ENCODE data around the gene KDM1B. TPM values are rescaled to one million over a fixed set of nuclear protein-coding genes. Genes with fewer than 3 reads are reported as not detected.

Gene KDM1B
- total RNA-seq, 1 experiment from 2014 or later, result 21.2 TPM

DNA sequence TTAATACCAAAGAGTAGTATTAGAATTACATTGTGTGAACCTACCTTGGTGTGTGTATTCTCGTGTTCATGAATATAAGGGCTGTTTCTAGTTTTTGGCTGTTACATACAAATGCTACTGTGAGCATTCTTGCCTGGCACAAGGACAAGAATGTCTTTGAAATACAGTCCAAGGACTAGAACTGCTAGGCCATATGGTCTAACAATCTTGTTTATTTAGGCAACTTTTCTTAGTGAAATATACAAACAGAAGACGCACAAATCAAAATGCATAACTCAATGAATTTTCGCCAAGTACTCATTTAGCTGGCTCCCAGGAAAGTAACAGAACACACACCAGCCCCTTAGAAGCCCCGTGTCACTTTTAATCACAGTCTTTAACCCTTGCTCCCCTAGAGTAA is 28.5 kb downstream of the KDM1B start:
- TF ChIP-seq, protein P1, sequence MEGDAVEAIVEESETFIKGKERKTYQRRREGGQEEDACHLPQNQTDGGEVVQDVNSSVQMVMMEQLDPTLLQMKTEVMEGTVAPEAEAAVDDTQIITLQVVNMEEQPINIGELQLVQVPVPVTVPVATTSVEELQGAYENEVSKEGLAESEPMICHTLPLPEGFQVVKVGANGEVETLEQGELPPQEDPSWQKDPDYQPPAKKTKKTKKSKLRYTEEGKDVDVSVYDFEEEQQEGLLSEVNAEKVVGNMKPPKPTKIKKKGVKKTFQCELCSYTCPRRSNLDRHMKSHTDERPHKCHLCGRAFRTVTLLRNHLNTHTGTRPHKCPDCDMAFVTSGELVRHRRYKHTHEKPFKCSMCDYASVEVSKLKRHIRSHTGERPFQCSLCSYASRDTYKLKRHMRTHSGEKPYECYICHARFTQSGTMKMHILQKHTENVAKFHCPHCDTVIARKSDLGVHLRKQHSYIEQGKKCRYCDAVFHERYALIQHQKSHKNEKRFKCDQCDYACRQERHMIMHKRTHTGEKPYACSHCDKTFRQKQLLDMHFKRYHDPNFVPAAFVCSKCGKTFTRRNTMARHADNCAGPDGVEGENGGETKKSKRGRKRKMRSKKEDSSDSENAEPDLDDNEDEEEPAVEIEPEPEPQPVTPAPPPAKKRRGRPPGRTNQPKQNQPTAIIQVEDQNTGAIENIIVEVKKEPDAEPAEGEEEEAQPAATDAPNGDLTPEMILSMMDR (IDR thresholded peaks at IDR 0.05; ENCODE audit: unreplicated experiment), result no peak
- no peak for DNase-seq (ENCODE audit: unreplicated experiment)
- no peak overlapping the region for H3K4me3 Mint-ChIP-seq (ENCODE audit: unreplicated experiment)
- H3K36me3 Mint-ChIP-seq (ENCODE audit: insufficient read depth, unreplicated experiment), result peaks cover 23% of the 10 kb centered on the region
- POLR2A ChIA-PET, result no interaction called here
- no TSS peak for BruUV-seq (replicated peaks)
- H3K9me3 Mint-ChIP-seq (ENCODE audit: unreplicated experiment), result no peaks in the 10 kb centered on the region
- CTCF ChIA-PET, result interaction anchor here (0.6 kb wide), 1 partner anchor 275 kb away, joined by 6 read pairs; no protein-coding TSS in a partner anchor
- no peak overlapping the region for H3K27ac Mint-ChIP-seq (ENCODE audit: low read depth, unreplicated experiment)
- no peaks in the 10 kb centered on the region for H3K27me3 Mint-ChIP-seq (ENCODE audit: insufficient read depth, unreplicated experiment)
- intact Hi-C loops (cut with micrococcal nuclease), result no loop called here
- H3K4me1 Mint-ChIP-seq (ENCODE audit: insufficient read depth, unreplicated experiment), result no peaks in the 10 kb centered on the region

DNA sequence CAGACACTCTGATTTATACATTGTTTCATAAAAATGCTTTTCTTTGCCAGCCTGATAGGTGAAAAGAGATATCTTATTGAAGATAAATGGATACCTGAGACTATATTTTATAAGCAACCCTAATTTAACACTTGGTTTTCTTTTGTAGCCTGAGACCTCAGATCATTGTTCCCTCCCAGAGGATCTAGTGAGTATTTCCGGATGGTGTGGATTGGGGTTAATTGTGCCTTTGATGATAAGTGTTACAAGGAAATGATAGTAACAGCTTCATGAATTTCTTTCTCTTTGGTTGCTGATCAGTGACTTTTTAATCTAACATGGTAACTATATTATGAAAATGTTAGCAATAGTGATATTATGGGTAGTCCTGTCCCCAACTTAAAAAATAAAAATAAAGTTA is 30.4 kb downstream of the KDM1B start:
- ChIA-PET POLR2A (interaction anchor here (1.2 kb wide), 1 partner anchor 19 kb away, joined by 3 read pairs; no protein-coding TSS in a partner anchor), CTCF (no interaction called here)
- BruUV-seq (replicated peaks), result no TSS peak
- intact Hi-C loops (cut with micrococcal nuclease), result no loop called here
- TF ChIP-seq, protein P1 (IDR thresholded peaks at IDR 0.05; ENCODE audit: unreplicated experiment), result no peak
- H3K9me3 Mint-ChIP-seq (ENCODE audit: unreplicated experiment), result no peaks in the 10 kb centered on the region
- H3K4me3 Mint-ChIP-seq (ENCODE audit: unreplicated experiment), result no peak overlapping the region
- DNase-seq (ENCODE audit: unreplicated experiment), result no peak
- H3K36me3 Mint-ChIP-seq (ENCODE audit: insufficient read depth, unreplicated experiment), result peaks cover 34% of the 10 kb centered on the region
- H3K4me1 Mint-ChIP-seq (ENCODE audit: insufficient read depth, unreplicated experiment), result no peaks in the 10 kb centered on the region
- H3K27me3 Mint-ChIP-seq (ENCODE audit: insufficient read depth, unreplicated experiment), result no peaks in the 10 kb centered on the region
- H3K27ac Mint-ChIP-seq (ENCODE audit: low read depth, unreplicated experiment), result no peak overlapping the region

DNA sequence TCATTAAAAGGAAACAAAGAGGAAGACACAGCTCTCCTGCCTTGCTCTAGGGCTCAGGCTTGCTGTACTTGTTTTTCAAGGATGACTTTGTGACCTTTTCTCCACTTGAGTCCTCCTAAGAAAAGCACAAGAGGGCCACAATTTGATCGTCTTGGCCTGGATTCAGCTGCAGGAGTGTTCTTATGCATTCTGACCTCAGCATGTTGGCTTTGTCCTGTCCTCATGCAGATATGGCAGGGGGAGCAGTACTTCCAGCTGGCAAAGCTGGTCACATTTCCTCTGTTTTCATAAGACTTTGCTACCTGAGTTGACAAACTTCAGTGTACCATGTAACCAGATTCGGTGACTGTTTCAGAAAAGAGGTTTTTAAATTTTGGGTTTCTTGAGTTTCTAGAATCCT is 30.8 kb downstream of the KDM1B start:
- TF ChIP-seq, protein P1 (IDR thresholded peaks at IDR 0.05; ENCODE audit: unreplicated experiment), result no peak
- Mint-ChIP-seq H3K9me3 (ENCODE audit: unreplicated experiment) (no peaks in the 10 kb centered on the region), H3K27me3 (ENCODE audit: insufficient read depth, unreplicated experiment) (no peaks in the 10 kb centered on the region), H3K36me3 (ENCODE audit: insufficient read depth, unreplicated experiment) (peaks cover 30% of the 10 kb centered on the region), H3K27ac (ENCODE audit: low read depth, unreplicated experiment) (no peak overlapping the region), H3K4me1 (ENCODE audit: insufficient read depth, unreplicated experiment) (no peaks in the 10 kb centered on the region), H3K4me3 (ENCODE audit: unreplicated experiment) (no peak overlapping the region)
- intact Hi-C loops (cut with micrococcal nuclease), result no loop called here
- BruUV-seq (replicated peaks), result no TSS peak
- ChIA-PET CTCF (interaction anchor here (0.6 kb wide), 1 partner anchor 11 kb away, joined by 3 read pairs; no protein-coding TSS in a partner anchor), POLR2A (interaction anchor here (1.2 kb wide), 1 partner anchor 20 kb away, joined by 3 read pairs; no protein-coding TSS in a partner anchor)
- DNase-seq (ENCODE audit: unreplicated experiment), result no peak

DNA sequence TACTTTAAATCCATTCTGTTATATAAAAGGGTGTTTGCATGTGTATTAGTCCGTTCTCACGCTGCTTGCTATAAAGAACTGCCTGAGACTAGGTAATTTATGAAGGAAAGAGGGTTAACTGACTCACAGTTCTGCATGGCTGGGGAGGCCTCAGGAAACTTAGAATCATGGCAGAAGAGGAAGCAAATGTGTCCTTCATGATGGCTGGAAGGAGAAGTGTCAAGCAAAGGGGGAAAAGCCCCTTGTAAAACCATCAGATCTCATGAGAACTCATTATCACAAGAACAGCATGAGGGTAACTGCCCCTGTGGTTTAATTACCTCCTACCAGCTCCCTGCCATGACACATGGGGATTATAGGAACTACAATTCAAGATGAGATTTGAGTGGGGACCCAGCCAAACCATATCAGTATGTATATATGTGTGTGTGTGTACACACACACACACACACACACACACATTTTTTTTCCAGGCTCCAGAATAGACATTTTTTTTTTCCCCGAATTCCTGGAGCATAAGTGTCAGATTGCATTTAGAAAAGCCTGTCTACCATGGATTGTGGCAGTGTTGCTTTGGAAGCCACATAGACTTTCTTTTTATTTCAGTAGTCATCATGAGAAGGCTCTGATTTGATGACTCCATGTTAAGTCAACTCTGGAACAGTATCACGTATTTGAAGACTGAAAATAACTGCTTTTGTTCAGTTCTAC is 31.5 kb downstream of the KDM1B start:
- POLR2A ChIA-PET, result interaction anchor here (0.6 to 1.2 kb wide), 2 partner anchors 20 to 356 kb away, joined by 3 read pairs; no protein-coding TSS in a partner anchor
- TF ChIP-seq, protein P1 (IDR thresholded peaks at IDR 0.05; ENCODE audit: unreplicated experiment), result no peak
- CTCF ChIA-PET, result interaction anchor here (0.6 kb wide), 1 partner anchor 12 kb away, joined by 3 read pairs; no protein-coding TSS in a partner anchor
- intact Hi-C loops (cut with micrococcal nuclease), result no loop called here
- peaks cover 28% of the 10 kb centered on the region for H3K36me3 Mint-ChIP-seq (ENCODE audit: insufficient read depth, unreplicated experiment)
- BruUV-seq (replicated peaks), result no TSS peak
- H3K4me1 Mint-ChIP-seq (ENCODE audit: insufficient read depth, unreplicated experiment), result no peaks in the 10 kb centered on the region
- H3K27ac Mint-ChIP-seq (ENCODE audit: low read depth, unreplicated experiment), result no peak overlapping the region
- no peak for DNase-seq (ENCODE audit: unreplicated experiment)
- H3K27me3 Mint-ChIP-seq (ENCODE audit: insufficient read depth, unreplicated experiment), result no peaks in the 10 kb centered on the region
- no peaks in the 10 kb centered on the region for H3K9me3 Mint-ChIP-seq (ENCODE audit: unreplicated experiment)
- no peak overlapping the region for H3K4me3 Mint-ChIP-seq (ENCODE audit: unreplicated experiment)

Data from MCF 10A (cell line).